ENCODE results near the gene RAB4A. TPM values are rescaled to one million over a fixed set of nuclear protein-coding genes. Genes with fewer than 3 reads are reported as not detected.

RAB4A gene
- polyA plus RNA-seq, 3 donors, result 22.3 to 34.8 (median 34.5) TPM

DNA sequence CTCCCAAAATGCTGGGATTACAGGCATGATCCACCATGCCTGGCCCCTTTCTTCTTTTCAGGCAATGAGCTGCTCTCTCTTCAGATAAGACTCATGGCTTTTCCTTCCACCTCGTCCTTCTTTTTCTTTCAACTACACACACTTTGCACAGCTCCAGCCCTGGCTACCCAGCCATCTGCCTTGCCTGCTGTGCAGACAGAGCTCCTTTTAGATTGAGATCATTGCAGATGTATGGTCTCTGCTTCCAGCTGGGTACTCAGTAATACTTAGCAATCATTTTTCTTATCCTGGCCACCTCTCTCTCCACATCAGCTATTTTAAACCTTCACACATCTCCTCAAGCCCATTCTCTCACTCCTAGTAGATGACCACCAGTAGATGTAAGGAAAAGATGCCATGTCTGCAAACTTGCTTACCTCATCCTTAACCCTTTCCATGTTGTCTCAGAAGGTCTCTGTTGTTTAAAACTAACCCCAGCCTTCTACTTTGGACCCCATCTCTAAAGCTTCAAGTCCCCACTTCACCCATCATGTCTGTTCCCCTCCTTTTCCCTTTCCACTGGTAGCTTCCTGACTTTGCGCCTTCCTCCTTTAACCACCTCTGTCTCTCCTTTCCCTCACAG, 7.3 kb downstream of the RAB4A start:
- peaks cover 0 to 1% (median 0%) of the 10 kb centered on the region in 7 donors for H3K9me3 Mint-ChIP-seq
- H3K4me1 Mint-ChIP-seq, result peaks cover 37% of the 10 kb centered on the region
- DNase-seq, result no peak
- no peak overlapping the region for H3K4me2 ChIP-seq (replicated peaks; ENCODE audit: extremely low read depth, low read length, poor library complexity, severe bottlenecking)
- H3K4me3 ChIP-seq (replicated peaks in 1 of 3; ENCODE audit: low read depth in 2 of 3, low read length in 3 of 3), result no peak overlapping the region
- H3K9me3 ChIP-seq (replicated peaks in 1 of 2; ENCODE audit: control insufficient read depth in 1 of 2, insufficient read depth in 1 of 2, low read length in 2 of 2), result no peaks in the 10 kb centered on the region
- WGBS (ENCODE audit: insufficient coverage), result 82% methylated on average over 1 of the region's 2 CpGs
- H3K79me2 ChIP-seq (ENCODE audit: insufficient read depth, low read length), result peaks cover 99% of the 10 kb centered on the region
- no peaks in the 10 kb centered on the region for H3K27me3 ChIP-seq (ENCODE audit: control insufficient read depth in 2 of 2, insufficient read depth in 2 of 2, low read length in 2 of 2)
- peaks cover 5 to 19% of the 10 kb centered on the region in 2 donors for H3K36me3 Mint-ChIP-seq
- peaks cover 13 to 29% of the 10 kb centered on the region in 2 donors for H3K4me1 ChIP-seq (ENCODE audit: control insufficient read depth in 1 of 2, insufficient read depth in 2 of 2, low read length in 2 of 2)
- no peak overlapping the region for H3K4me3 Mint-ChIP-seq
- H2AFZ ChIP-seq (ENCODE audit: insufficient read depth, low read depth, low read length, poor library complexity, severe bottlenecking), result no peak overlapping the region
- peaks cover 0 to 13% of the 10 kb centered on the region in 2 donors for H3K36me3 ChIP-seq (replicated peaks in 1 of 2; ENCODE audit: control insufficient read depth in 1 of 2, insufficient read depth in 2 of 2, low read length in 2 of 2)
- intact Hi-C loops (cut with micrococcal nuclease), result no loop called here
- no peak overlapping the region for H3K27ac Mint-ChIP-seq
- no peak overlapping the region for H3K9ac ChIP-seq (ENCODE audit: insufficient read depth, low read length, poor library complexity, severe bottlenecking)
- H4K20me1 ChIP-seq (ENCODE audit: insufficient read depth, low read length), result peaks cover 97% of the 10 kb centered on the region
- TF ChIP-seq, protein P1, sequence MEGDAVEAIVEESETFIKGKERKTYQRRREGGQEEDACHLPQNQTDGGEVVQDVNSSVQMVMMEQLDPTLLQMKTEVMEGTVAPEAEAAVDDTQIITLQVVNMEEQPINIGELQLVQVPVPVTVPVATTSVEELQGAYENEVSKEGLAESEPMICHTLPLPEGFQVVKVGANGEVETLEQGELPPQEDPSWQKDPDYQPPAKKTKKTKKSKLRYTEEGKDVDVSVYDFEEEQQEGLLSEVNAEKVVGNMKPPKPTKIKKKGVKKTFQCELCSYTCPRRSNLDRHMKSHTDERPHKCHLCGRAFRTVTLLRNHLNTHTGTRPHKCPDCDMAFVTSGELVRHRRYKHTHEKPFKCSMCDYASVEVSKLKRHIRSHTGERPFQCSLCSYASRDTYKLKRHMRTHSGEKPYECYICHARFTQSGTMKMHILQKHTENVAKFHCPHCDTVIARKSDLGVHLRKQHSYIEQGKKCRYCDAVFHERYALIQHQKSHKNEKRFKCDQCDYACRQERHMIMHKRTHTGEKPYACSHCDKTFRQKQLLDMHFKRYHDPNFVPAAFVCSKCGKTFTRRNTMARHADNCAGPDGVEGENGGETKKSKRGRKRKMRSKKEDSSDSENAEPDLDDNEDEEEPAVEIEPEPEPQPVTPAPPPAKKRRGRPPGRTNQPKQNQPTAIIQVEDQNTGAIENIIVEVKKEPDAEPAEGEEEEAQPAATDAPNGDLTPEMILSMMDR (IDR thresholded peaks at IDR 0.05), result no peak
- no peak overlapping the region for H3K27ac ChIP-seq (ENCODE audit: low read depth in 1 of 2, low read length in 2 of 2)
- H3K27me3 Mint-ChIP-seq (ENCODE audit: low read depth in 3 of 3), result no peaks in the 10 kb centered on the region

DNA sequence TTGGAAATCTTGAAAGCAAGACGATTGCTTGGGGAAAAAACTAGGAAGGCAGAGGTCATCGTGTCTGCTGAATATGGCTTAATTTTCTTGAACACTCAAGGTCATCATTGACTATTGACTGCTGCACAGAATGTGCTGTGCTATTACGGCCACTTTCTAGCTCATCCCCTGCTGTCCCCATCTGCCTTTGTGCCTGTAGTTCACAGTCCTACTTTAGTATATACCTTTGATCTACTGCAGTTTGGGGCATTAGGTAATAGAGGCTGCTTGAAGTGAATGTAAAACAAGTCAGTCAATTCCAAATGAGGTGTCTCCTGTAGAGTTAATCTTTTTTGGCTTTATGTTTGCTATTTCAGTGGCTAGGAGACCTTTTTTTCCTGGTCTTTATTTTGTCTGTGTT, 8.3 kb downstream of the RAB4A start:
- Histone ChIP-seq H3K4me2 (replicated peaks; ENCODE audit: extremely low read depth, low read length, poor library complexity, severe bottlenecking) (no peak overlapping the region), H3K27me3 (ENCODE audit: control insufficient read depth in 2 of 2, insufficient read depth in 2 of 2, low read length in 2 of 2) (no peaks in the 10 kb centered on the region), H3K79me2 (ENCODE audit: insufficient read depth, low read length) (peaks cover 99% of the 10 kb centered on the region), H3K9ac (ENCODE audit: insufficient read depth, low read length, poor library complexity, severe bottlenecking) (no peak overlapping the region), H2AFZ (ENCODE audit: insufficient read depth, low read depth, low read length, poor library complexity, severe bottlenecking) (no peak overlapping the region), H3K4me3 (replicated peaks in 1 of 3; ENCODE audit: low read depth in 2 of 3, low read length in 3 of 3) (no peak overlapping the region), H3K4me1 (ENCODE audit: control insufficient read depth in 1 of 2, insufficient read depth in 2 of 2, low read length in 2 of 2) (peaks cover 4 to 19% of the 10 kb centered on the region in 2 donors), H3K9me3 (replicated peaks in 1 of 2; ENCODE audit: control insufficient read depth in 1 of 2, insufficient read depth in 1 of 2, low read length in 2 of 2) (no peaks in the 10 kb centered on the region), H4K20me1 (ENCODE audit: insufficient read depth, low read length) (peaks cover 97% of the 10 kb centered on the region), H3K27ac (ENCODE audit: low read depth in 1 of 2, low read length in 2 of 2) (no peak overlapping the region), H3K36me3 (replicated peaks in 1 of 2; ENCODE audit: control insufficient read depth in 1 of 2, insufficient read depth in 2 of 2, low read length in 2 of 2) (peaks cover 0 to 13% of the 10 kb centered on the region in 2 donors)
- Mint-ChIP-seq H3K4me1 (peaks cover 27% of the 10 kb centered on the region), H3K27ac (no peak overlapping the region), H3K4me3 (no peak overlapping the region), H3K27me3 (ENCODE audit: low read depth in 3 of 3) (no peaks in the 10 kb centered on the region), H3K36me3 (peaks cover 5 to 20% of the 10 kb centered on the region in 2 donors), H3K9me3 (no peaks in the 10 kb centered on the region)
- DNase-seq, result no peak
- TF ChIP-seq, protein P1 (IDR thresholded peaks at IDR 0.05), result no peak
- 77% methylated on average over 3 of the region's 3 CpGs for WGBS (ENCODE audit: insufficient coverage)
- intact Hi-C loops (cut with micrococcal nuclease), result no loop called here

Data from CD14-positive monocyte (primary cell).